ENCODE results near the gene ABCB11. TPM values are rescaled to one million over a fixed set of nuclear protein-coding genes. Genes with fewer than 3 reads are reported as not detected.

The ABCB11 gene
- total RNA-seq, 1 donor from 2014 or later, result not detected

GRCh38 chr2:168904358-168904757 is 126.8 kb downstream of the ABCB11 start:
- Histone ChIP-seq H3K27me3 (no peaks in the 10 kb centered on the region), H3K4me3 (no peak overlapping the region), H3K27ac (no peak overlapping the region), H3K4me1 (no peaks in the 10 kb centered on the region), H3K9me3 (no peaks in the 10 kb centered on the region), H3K36me3 (no peaks in the 10 kb centered on the region)
- DNase-seq (ENCODE audit: extremely low spot score in 2 of 2), result no peak
- TF ChIP-seq POLR2A (IDR thresholded peaks at IDR 0.05) (no peak), POLR2AphosphoS5 (IDR thresholded peaks at IDR 0.05; ENCODE audit: insufficient read depth in 1 of 2, low read depth in 1 of 2) (no peak), CTCF (IDR thresholded peaks at IDR 0.05) (no peak)
- intact Hi-C loops (cut with DNase I), result no loop called here

- Histone ChIP-seq H3K9me3 (no peaks in the 10 kb centered on the region), H3K27ac (no peak overlapping the region), H3K4me3 (no peak overlapping the region), H3K27me3 (no peaks in the 10 kb centered on the region), H3K36me3 (no peaks in the 10 kb centered on the region), H3K4me1 (no peaks in the 10 kb centered on the region)
- intact Hi-C loops (cut with DNase I), result no loop called here
- DNase-seq (ENCODE audit: extremely low spot score in 2 of 2), result no peak
- no peak for TF ChIP-seq CTCF (IDR thresholded peaks at IDR 0.05)
- TF ChIP-seq POLR2AphosphoS5 (IDR thresholded peaks at IDR 0.05; ENCODE audit: insufficient read depth in 1 of 2, low read depth in 1 of 2), result no peak
- no peak for TF ChIP-seq POLR2A (IDR thresholded peaks at IDR 0.05)
Observed at GRCh38 chr2:168903888-168904287, 127.2 kb downstream of the ABCB11 start.

GRCh38 chr2:168901003-168901402 is 130.1 kb downstream of the ABCB11 start, which contains the start of gene G6PC2:
G6PC2 (plus strand) TSS chr2:168901291; CDS start chr2:168901332, 41 bp downstream.
- Histone ChIP-seq H3K4me3 (no peak within 1 kb of the TSS), H3K27ac (no peak within 1 kb of the TSS), H3K4me1 (no peaks in the 10 kb centered on the region), H3K36me3 (no peaks in the 10 kb centered on the region), H3K9me3 (no peaks in the 10 kb centered on the region), H3K27me3 (no peaks in the 10 kb centered on the region)
- intact Hi-C loops (cut with DNase I), result no loop called here
- no peak for DNase-seq (ENCODE audit: extremely low spot score in 2 of 2)
- TF ChIP-seq POLR2A (IDR thresholded peaks at IDR 0.05), result no peak
- no peak for TF ChIP-seq CTCF (IDR thresholded peaks at IDR 0.05)
- TF ChIP-seq POLR2AphosphoS5 (IDR thresholded peaks at IDR 0.05; ENCODE audit: insufficient read depth in 1 of 2, low read depth in 1 of 2), result no peak

GRCh38 chr2:168897449-168897848 is 133.7 kb downstream of the ABCB11 start:
- Histone ChIP-seq H3K9me3 (no peaks in the 10 kb centered on the region), H3K27me3 (no peaks in the 10 kb centered on the region), H3K4me1 (no peaks in the 10 kb centered on the region), H3K36me3 (no peaks in the 10 kb centered on the region), H3K27ac (no peak overlapping the region), H3K4me3 (no peak overlapping the region)
- DNase-seq (ENCODE audit: extremely low spot score in 2 of 2), result no peak
- no peak for TF ChIP-seq POLR2AphosphoS5 (IDR thresholded peaks at IDR 0.05; ENCODE audit: insufficient read depth in 1 of 2, low read depth in 1 of 2)
- TF ChIP-seq POLR2A (IDR thresholded peaks at IDR 0.05), result no peak
- TF ChIP-seq CTCF (IDR thresholded peaks at IDR 0.05), result no peak
- intact Hi-C loops (cut with DNase I), result no loop called here

GRCh38 chr2:168896783-168897182 is 134.3 kb downstream of the ABCB11 start:
- intact Hi-C loops (cut with DNase I), result no loop called here
- Histone ChIP-seq H3K27ac (no peak overlapping the region), H3K9me3 (no peaks in the 10 kb centered on the region)

More at GRCh38 chr2:168896783-168897182, 134.3 kb downstream of the ABCB11 start:
- no peak for TF ChIP-seq POLR2AphosphoS5 (IDR thresholded peaks at IDR 0.05; ENCODE audit: insufficient read depth in 1 of 2, low read depth in 1 of 2)
- TF ChIP-seq CTCF (IDR thresholded peaks at IDR 0.05), result no peak
- TF ChIP-seq POLR2A (IDR thresholded peaks at IDR 0.05), result no peak
- no peak for DNase-seq (ENCODE audit: extremely low spot score in 2 of 2)
- Histone ChIP-seq H3K4me3 (no peak overlapping the region), H3K27me3 (no peaks in the 10 kb centered on the region), H3K4me1 (no peaks in the 10 kb centered on the region), H3K36me3 (no peaks in the 10 kb centered on the region)

Measured in vagina (tissue), 2 donors.